ENCODE data around the gene DNAJC15. TPM values are rescaled to one million over a fixed set of nuclear protein-coding genes. Genes with fewer than 3 reads are reported as not detected.
"Not testable (repeated sequence)": the region's sequence is repeated elsewhere in the genome, so short reads cannot be mapped to it uniquely, and the experiment has no call there.

Gene DNAJC15
- total RNA-seq, 1 experiment from 2014 or later: 20.3 TPM

GRCh38 chr13:43036351-43037250 lies 13.2 kb downstream of the DNAJC15 start:
- POLR2A ChIA-PET: interaction anchor here (0.6 kb wide), 1 partner anchor 12 kb away, joined by 6 read pairs; no protein-coding TSS in a partner anchor
- in situ Hi-C loops (cut with HindIII; ENCODE audit: low pct_unique_long_range_greater_than_20kb, low sequenced_read_pairs) (no loop called here), intact Hi-C loops (cut with micrococcal nuclease; ENCODE audit: unreplicated experiment) (no loop called here)
- Histone ChIP-seq H3K27me3 (ENCODE audit: control insufficient read depth, insufficient read depth, low read length) (no peaks in the 10 kb centered on the region), H3K4me1 (ENCODE audit: control insufficient read depth, insufficient read depth, low read length) (no peaks in the 10 kb centered on the region), H3K4me3 (ENCODE audit: low read depth in 2 of 2, low read length in 2 of 2) (no peak overlapping the region), H3K9me3 (ENCODE audit: control insufficient read depth, insufficient read depth, low read depth, low read length) (no peaks in the 10 kb centered on the region), H3K27ac (ENCODE audit: low read length) (no peak overlapping the region), H3K36me3 (ENCODE audit: control insufficient read depth, insufficient read depth, low read length) (no peaks in the 10 kb centered on the region)
- no peak for ATAC-seq
- no TSS peak for BruUV-seq (replicated peaks)
- CTCF ChIA-PET: no interaction called here
- no peak for TF ChIP-seq REST (IDR thresholded peaks at IDR 0.05; ENCODE audit: insufficient read depth in 1 of 2, low read depth in 2 of 2, low read length in 1 of 2)
- TF ChIP-seq CTCF (IDR thresholded peaks at IDR 0.05): no peak
- DNase-seq (ENCODE audit: low read depth, low spot score): no peak

GRCh38 chr13:43039966-43040365 lies 16.6 kb downstream of the DNAJC15 start:
- no TSS peak for BruUV-seq (replicated peaks)
- Histone ChIP-seq H3K4me1 (ENCODE audit: control insufficient read depth, insufficient read depth, low read length) (no peaks in the 10 kb centered on the region), H3K36me3 (ENCODE audit: control insufficient read depth, insufficient read depth, low read length) (no peaks in the 10 kb centered on the region), H3K9me3 (ENCODE audit: control insufficient read depth, insufficient read depth, low read depth, low read length) (no peaks in the 10 kb centered on the region), H3K27ac (ENCODE audit: low read length) (no peak overlapping the region), H3K4me3 (ENCODE audit: low read depth in 2 of 2, low read length in 2 of 2) (no peak overlapping the region), H3K27me3 (ENCODE audit: control insufficient read depth, insufficient read depth, low read length) (no peaks in the 10 kb centered on the region)
- TF ChIP-seq POLR2AphosphoS5 (IDR thresholded peaks at IDR 0.05; ENCODE audit: low read depth, low read length) (no peak), CTCF (IDR thresholded peaks at IDR 0.05) (no peak), REST (IDR thresholded peaks at IDR 0.05; ENCODE audit: insufficient read depth in 1 of 2, low read depth in 2 of 2, low read length in 1 of 2) (no peak), SIN3A (IDR thresholded peaks at IDR 0.05; ENCODE audit: borderline replicate concordance, insufficient read depth, low read depth, low read length) (no peak), TCF7L2 (IDR thresholded peaks at IDR 0.05; ENCODE audit: low read depth, low read length) (no peak)
- POLR2A ChIA-PET: no interaction called here
- in situ Hi-C loops (cut with HindIII; ENCODE audit: low pct_unique_long_range_greater_than_20kb, low sequenced_read_pairs) (no loop called here), intact Hi-C loops (cut with micrococcal nuclease; ENCODE audit: unreplicated experiment) (no loop called here)
- ATAC-seq: no peak
- no peak for DNase-seq (ENCODE audit: low read depth, low spot score)
- CTCF ChIA-PET: no interaction called here

- H3K9me3 ChIP-seq (ENCODE audit: control insufficient read depth, insufficient read depth, low read depth, low read length); H3K27me3 ChIP-seq (ENCODE audit: control insufficient read depth, insufficient read depth, low read length); DNase-seq (ENCODE audit: low read depth, low spot score); H3K36me3 ChIP-seq (ENCODE audit: control insufficient read depth, insufficient read depth, low read length); BruUV-seq (replicated peaks); CTCF ChIA-PET; H3K27ac ChIP-seq (ENCODE audit: low read length); POLR2A ChIA-PET; intact Hi-C loops (cut with micrococcal nuclease; ENCODE audit: unreplicated experiment); H3K4me1 ChIP-seq (ENCODE audit: control insufficient read depth, insufficient read depth, low read length); H3K4me3 ChIP-seq (ENCODE audit: low read depth in 2 of 2, low read length in 2 of 2); ATAC-seq; in situ Hi-C loops (cut with HindIII; ENCODE audit: low pct_unique_long_range_greater_than_20kb, low sequenced_read_pairs): not testable (repeated sequence)
These were observed 17.4 kb downstream of the DNAJC15 start for GRCh38 chr13:43040581-43041368.

Data from Panc1 (cell line).